Stimulated activated CD8-positive, alpha-beta memory T cell treated with anti-CD3 and anti-CD28 coated beads, Interleukin-12 subunit alpha, Interleukin-12 subunit beta, amount 100 ng/mL, for 4 hours (primary cell): ENCODE results near the gene UBAP1L.
"Not testable (repeated sequence)": the region's sequence is repeated elsewhere in the genome, so short reads cannot be mapped to it uniquely, and the experiment has no call there.

ENCODE experiments used
- DNase-seq: peaks from one replicate; pipeline ENCODE4 v3.0.0-alpha.2; 2020; ENCODE audit warnings: low read depth

UBAP1L gene

GRCh38 chr15:65099801-65100200, 15.2 kb downstream of the UBAP1L start:
- DNase-seq, result not testable (repeated sequence)

- DNase-seq, result no peak
Observed at GRCh38 chr15:65099336-65099735, 15.7 kb downstream of the UBAP1L start.

GRCh38 chr15:65097651-65098263, 17.2 kb downstream of the UBAP1L start:
- DNase-seq, result no peak

DNA sequence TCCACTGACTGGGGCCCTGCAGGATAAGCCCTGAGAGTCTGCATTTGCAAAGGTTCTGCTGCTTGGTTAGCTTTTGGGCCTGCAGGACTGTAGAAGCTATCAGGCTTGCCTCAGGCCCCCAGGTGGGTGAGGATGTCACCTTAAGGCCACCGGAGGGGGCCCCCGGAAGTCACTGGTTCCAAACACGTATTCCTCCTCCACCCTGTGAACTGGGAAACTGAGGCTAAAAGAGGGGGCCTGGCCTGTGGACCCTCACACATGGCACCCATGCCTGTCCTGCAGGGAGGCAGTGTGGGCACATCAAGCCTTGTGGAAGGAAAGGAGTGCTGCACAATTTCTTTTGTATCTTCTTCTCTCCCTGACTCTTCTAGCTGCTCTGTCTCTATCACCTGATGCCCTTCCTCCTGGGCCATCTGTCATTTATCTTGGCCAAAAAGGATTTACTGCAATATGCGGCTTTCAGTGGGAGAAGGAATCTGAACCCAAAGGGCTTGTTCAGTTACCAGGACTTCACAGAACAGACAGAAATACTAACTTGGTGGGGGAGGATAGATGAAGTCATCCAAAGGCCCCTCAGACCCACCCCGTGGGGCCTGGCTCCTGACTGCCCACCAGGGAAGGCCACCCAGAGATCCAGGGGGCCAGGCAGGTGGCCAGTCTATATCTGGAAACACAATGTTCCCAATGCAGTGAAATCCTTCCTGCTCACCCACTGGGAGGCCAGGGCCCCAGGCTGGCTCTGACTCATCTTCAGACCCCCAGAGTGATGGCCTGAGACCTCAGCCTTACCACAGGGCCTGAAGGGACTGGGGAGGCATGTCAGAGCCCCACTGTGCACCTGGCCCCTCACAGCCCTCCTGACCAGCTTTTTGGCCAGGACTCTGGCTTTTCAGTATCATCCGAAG, 18.3 kb downstream of the UBAP1L start:
- DNase-seq, result no peak

GRCh38 chr15:65095747-65096104, 19.3 kb downstream of the UBAP1L start:
- no peak for DNase-seq

DNA sequence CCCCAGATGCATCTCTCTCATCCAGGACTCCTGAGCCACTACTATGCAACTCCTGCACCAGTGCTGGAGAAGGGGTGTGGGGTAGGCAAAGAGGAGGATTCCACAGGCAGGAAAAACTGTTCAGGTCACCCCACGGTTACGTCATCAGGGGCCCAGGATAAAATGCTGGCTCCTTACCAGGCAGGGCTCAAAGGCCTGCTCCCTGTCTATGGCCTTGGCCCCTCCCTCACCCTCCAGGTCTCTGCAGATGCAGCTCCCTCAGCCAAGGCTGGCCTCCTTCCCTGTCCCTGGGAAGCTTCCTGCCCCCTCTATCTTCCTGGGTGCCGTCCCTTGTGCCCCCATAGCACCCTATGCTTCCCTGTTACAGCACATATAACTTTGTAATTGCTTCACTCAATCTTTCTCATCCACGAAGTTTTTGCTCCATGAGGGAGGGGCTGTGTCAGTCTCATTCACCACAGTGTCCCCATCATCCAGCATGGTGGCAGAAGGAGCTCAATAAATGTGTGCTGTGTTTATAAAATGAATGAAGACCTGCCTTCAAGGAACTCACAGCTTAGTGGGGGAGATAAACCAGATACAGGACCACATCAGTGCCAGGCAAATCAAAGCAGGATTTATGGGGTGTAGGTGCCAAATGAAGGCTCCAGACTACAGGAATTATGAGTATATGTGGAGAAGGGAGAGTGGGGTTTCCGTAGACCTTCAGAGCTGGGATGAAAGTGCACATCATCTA, 19.8 kb downstream of the UBAP1L start:
- no peak for DNase-seq

DNA sequence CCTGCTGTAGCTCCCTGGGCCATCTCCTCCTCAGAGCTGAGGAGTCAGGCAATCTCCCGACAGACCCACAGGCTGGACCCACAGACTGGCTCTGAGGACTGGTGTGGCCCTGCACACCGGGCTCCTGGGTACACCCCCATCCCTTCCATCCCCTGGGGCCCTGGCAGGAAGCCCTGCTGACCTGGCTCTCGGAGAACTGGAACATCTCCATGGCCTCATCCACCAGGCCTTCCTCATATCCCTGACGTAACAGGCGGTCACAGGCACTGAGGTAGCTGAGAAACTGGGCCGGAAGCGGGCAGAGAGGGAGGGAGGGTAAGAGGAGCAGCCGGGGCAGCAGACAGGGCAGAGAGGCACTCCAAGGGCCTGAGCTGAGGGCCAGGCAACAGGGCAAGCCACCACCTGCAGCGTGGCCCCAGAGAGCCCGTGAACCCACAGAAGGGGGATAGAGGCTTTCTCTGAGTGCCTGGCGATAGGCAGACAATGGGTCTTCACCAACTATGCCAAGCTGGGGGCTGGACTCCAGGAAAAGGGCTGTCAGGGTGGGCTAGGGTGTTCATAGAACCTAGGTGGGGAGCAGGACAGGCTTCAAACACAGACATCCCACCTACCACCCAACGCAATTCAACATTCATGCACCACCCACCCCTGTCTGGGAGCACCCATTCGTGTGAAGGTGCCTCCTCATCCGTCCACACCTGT, 20.6 kb downstream of the UBAP1L start:
- no peak for DNase-seq

DNA sequence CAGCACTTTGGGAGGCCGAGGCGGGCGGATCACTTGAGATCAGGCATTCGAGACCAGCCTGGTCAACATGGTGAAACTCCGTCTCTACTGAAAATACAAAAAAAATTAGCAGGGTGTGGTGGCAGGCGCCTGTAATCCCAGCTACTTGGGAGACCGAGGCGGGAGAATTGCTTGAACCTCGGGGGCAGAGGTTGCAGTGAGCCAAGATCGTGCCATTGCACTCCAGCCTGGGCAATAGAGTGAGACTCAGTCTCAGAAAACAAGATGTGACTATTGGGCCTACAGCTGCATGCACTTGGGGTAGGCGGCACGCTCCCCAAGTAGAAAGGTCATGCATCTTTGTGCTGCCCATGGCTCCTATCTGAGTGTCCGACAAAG, 21.2 kb downstream of the UBAP1L start:
- not testable (repeated sequence) for DNase-seq

GRCh38 chr15:65092911-65093792, 21.8 kb downstream of the UBAP1L start:
- DNase-seq, result no peak

- no peak for DNase-seq
Observed at GRCh38 chr15:65091946-65092770, 22.8 kb downstream of the UBAP1L start.

- no peak for DNase-seq
Observed at GRCh38 chr15:65089206-65089824, 25.7 kb downstream of the UBAP1L start.

- no peak for DNase-seq
Observed at GRCh38 chr15:65088643-65089021, 26.4 kb downstream of the UBAP1L start.

GRCh38 chr15:65087873-65088642, 26.9 kb downstream of the UBAP1L start:
- DNase-seq, result no peak

DNA sequence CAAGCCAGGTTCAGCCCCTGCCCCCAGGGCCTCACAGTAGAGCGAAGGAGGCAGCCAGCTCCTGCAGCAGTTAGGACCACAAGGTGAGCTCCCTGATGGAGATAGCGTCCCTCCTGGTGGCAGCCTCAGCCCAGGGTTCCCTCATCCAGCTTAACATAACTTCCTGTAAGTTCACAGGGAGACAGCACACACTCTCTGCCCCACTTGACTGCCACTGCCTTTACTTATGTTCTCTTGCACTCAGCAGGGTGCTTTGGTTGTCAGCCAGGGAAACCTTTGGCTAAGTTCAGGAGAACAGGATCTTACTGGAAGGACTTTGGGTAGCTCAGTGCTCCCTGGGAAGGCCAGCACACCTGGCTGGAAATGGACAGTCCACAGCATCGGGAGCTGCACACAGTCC, 27.6 kb downstream of the UBAP1L start:
- DNase-seq, result no peak

- DNase-seq, result no peak
Observed at GRCh38 chr15:65086680-65087111, 28.3 kb downstream of the UBAP1L start.

- no peak for DNase-seq
Observed at GRCh38 chr15:65085990-65086679, 28.9 kb downstream of the UBAP1L start.

DNA sequence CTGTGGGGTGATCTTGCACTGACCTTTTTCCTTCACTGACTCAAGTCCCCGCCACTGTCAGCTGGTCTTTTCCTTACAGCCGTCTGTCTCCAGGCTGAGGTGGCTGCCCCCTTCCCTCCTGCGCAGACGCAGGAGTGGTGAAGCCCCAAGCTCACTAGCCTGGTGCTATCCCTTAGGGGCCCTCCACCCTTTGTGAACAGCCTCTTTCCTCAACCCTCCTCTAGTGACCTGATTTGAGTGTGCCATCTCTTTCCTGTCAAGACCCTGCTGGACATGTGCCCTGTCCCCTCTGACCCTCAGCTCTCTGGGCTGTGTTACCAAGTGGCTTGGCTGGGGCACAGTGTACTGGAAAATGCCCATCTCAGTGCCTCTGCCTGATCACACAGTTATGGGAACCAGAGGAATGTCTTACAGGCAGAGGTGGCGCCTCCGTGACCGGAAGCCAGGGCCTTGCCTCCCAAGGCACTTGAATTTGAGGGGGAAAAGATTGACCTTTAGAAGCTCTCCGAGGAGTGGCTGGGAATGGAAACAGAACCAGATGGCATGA, 29.7 kb downstream of the UBAP1L start:
- DNase-seq, result no peak

DNA sequence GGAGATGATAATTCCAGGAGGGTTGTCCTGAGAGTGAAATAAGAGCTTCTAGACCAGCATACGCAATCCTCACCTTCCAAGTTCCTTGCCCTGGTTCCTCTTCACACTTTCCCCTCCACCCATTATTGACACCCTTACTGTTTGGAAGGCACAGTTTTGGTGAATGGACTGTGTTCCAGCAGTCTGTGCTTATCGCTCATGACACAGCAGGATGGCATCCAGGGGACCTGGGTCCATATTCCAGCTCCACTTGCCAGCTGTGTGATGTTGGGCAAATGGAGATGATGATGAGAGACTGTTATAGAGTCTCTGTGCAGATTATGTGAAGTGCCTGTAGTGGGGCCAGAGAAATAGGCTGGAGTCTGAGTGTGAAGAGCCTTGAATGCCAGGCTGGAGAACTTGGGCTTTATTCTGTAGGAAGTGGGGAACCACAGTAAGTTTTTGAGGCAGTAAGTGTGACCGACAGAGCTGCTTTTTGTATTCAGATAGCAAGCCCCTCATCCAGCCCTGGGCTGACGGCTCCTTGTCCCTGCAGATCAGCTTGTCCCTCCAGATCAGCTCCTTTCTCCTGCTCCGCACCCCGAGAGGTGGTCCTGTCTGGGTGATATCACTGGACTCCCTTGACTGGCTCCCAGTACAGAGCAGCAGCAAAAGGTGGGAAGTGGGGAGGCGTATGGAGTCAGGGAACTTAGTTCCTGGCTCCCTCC, 30.3 kb downstream of the UBAP1L start:
- no peak for DNase-seq
